Sigmoid colon (tissue), 7 donors: ENCODE data around the gene C11orf42. TPM values are rescaled to one million over a fixed set of nuclear protein-coding genes. Genes with fewer than 3 reads are reported as not detected.

Experiments
- DNase-seq: peaks from one replicate; pipeline ENCODE4 v3.0.0-alpha.2; 2019
- H3K27ac ChIP-seq, 4 donors: fragments of 200-600 bp; sonication (generic); one replicate each; pipeline ENCODE4 v1.5.1; 2016 to 2019; ENCODE audit warnings: mild to moderate bottlenecking in 1 of 4
- H3K27me3 ChIP-seq, 3 donors: fragments of 200-600 bp; sonication (generic); one replicate each; pipeline ENCODE4 v1.5.1; 2019; ENCODE audit warnings: mild to moderate bottlenecking in 1 of 3
- H3K36me3 ChIP-seq, 4 donors: fragments of 200-600 bp; sonication (generic); one replicate each; pipeline ENCODE4 v1.5.1; 2016 to 2019
- H3K4me1 ChIP-seq, 4 donors: fragments of 200-600 bp; sonication (generic); one replicate each; pipeline ENCODE4 v1.5.1; 2017 to 2019
- H3K4me3 ChIP-seq, 4 donors: fragments of 200-600 bp; sonication (generic); one replicate each; pipeline ENCODE4 v1.5.1; 2017 to 2019; ENCODE audit warnings: mild to moderate bottlenecking in 2 of 4, moderate library complexity in 1 of 4
- H3K9me3 ChIP-seq, 4 donors: fragments of 200-600 bp in 3 of 4; sonication (generic) in 3 of 4; one replicate each; pipeline versions ENCODE4 v1.5.1 to v1.6.1; 2013 to 2019
- CTCF ChIP-seq, 4 experiments: fragments of 450-650 bp in 3 of 4; fragments of 200-600 bp in 1 of 4; IDR thresholded peaks; one replicate each; pipeline ENCODE4 v1.5.1; 2016 to 2019; ENCODE audit warnings: antibody characterized with exemption in 4 of 4, mild to moderate bottlenecking in 3 of 4, moderate library complexity in 2 of 4
- EP300 ChIP-seq, 4 donors: sonication (generic); formaldehyde crosslinking; IDR thresholded peaks; one replicate each; pipeline ENCODE4 v1.6.1; 2017; ENCODE audit warnings: antibody characterized with exemption in 4 of 4
- POLR2A ChIP-seq, 2 donors: fragments of 450-650 bp; IDR thresholded peaks; one replicate each; pipeline ENCODE4 v1.6.1; 2016; ENCODE audit warnings: antibody characterized with exemption in 2 of 2, mild to moderate bottlenecking in 2 of 2, moderate library complexity in 2 of 2
- POLR2AphosphoS5 ChIP-seq, 4 donors: sonication (generic); formaldehyde crosslinking; IDR thresholded peaks; one replicate each; pipeline ENCODE4 v1.6.1; 2017; ENCODE audit warnings: antibody characterized with exemption in 4 of 4
- WGBS, 2 donors: extraction: QIAGEN DNeasy Blood & Tissue Kit; methylation state at CpG; one replicate each; pipeline ENCODE4 v1.1.7; 2013; 5-methylcytosine and 5-hydroxymethylcytosine counted together
- intact Hi-C: fragments of 100-400 bp; cut with DNase I; formaldehyde crosslinking; loops from one replicate; pipeline ENCODE4 v1.15.1; 2023
- polyA plus RNA-seq, 3 donors: library from polyadenylated mRNA; stranded (reverse); fragments of 200-250 nt; gene quantifications; one replicate each; pipeline ENCODE4 v1.2.3, GENCODE V29; 2013
- total RNA-seq, 4 donors: library from RNA; depleted of rRNA; stranded (reverse); fragments of >200 nt; gene quantifications; one replicate each; pipeline ENCODE4 v1.1.0, GENCODE V29; 2016
- donor health status: healthy with polysubstance abuse.
- donor health status: Bipolar disorder and iron deficiency.
- donor health status: healthy.

Gene C11orf42
- total and polyA plus RNA-seq, 7 donors = not detected

- H3K27ac ChIP-seq = no peak overlapping the region
- H3K4me3 ChIP-seq = no peak overlapping the region
- DNase-seq = no peak
- intact Hi-C loops = no loop called here
- no peaks in the 10 kb centered on the region for H3K4me1 ChIP-seq
- TF ChIP-seq EP300 (IDR thresholded peaks at IDR 0.05) (no peak), CTCF (IDR thresholded peaks at IDR 0.05) (no peak), POLR2AphosphoS5 (IDR thresholded peaks at IDR 0.05) (no peak), POLR2A (IDR thresholded peaks at IDR 0.05) (no peak)
- H3K27me3 ChIP-seq = no peaks in the 10 kb centered on the region
- no peaks in the 10 kb centered on the region for H3K36me3 ChIP-seq
- no peaks in the 10 kb centered on the region for H3K9me3 ChIP-seq
Measured at GRCh38 chr11:6191742-6192141, 13.6 kb upstream of the C11orf42 start.

GRCh38 chr11:6194065-6194581 is 11.2 kb upstream of the C11orf42 start:
- intact Hi-C loops = no loop called here
- Histone ChIP-seq H3K9me3 (no peaks in the 10 kb centered on the region), H3K36me3 (no peaks in the 10 kb centered on the region), H3K27ac (no peak overlapping the region), H3K4me3 (no peak overlapping the region), H3K27me3 (no peaks in the 10 kb centered on the region), H3K4me1 (no peaks in the 10 kb centered on the region)
- no peak for DNase-seq
- TF ChIP-seq EP300 (IDR thresholded peaks at IDR 0.05) (no peak), POLR2AphosphoS5 (IDR thresholded peaks at IDR 0.05) (no peak), POLR2A (IDR thresholded peaks at IDR 0.05) (no peak), CTCF (IDR thresholded peaks at IDR 0.05) (no peak)
- 85 to 94% methylated on average over 1 of the region's 1 CpG for WGBS, 2 donors

- DNase-seq = no peak
- Histone ChIP-seq H3K9me3 (no peaks in the 10 kb centered on the region), H3K4me3 (no peak overlapping the region), H3K27ac (no peak overlapping the region), H3K4me1 (no peaks in the 10 kb centered on the region), H3K36me3 (no peaks in the 10 kb centered on the region), H3K27me3 (no peaks in the 10 kb centered on the region)
- TF ChIP-seq POLR2A (IDR thresholded peaks at IDR 0.05) (no peak), POLR2AphosphoS5 (IDR thresholded peaks at IDR 0.05) (no peak), CTCF (IDR thresholded peaks at IDR 0.05) (no peak), EP300 (IDR thresholded peaks at IDR 0.05) (no peak)
- 45 to 51% methylated on average over 4 of the region's 4 CpGs for WGBS, 2 donors
- intact Hi-C loops = no loop called here
Measured at GRCh38 chr11:6196396-6196795, 9.0 kb upstream of the C11orf42 start.

GRCh38 chr11:6197466-6198200 is 7.7 kb upstream of the C11orf42 start:
- Histone ChIP-seq H3K36me3 (no peaks in the 10 kb centered on the region), H3K9me3 (no peaks in the 10 kb centered on the region), H3K27ac (no peak overlapping the region), H3K4me3 (no peak overlapping the region), H3K4me1 (no peaks in the 10 kb centered on the region), H3K27me3 (no peaks in the 10 kb centered on the region)
- WGBS, 2 donors = 83 to 91% methylated on average over 4 of the region's 4 CpGs
- DNase-seq = no peak
- no peak for TF ChIP-seq EP300 (IDR thresholded peaks at IDR 0.05)
- TF ChIP-seq POLR2A (IDR thresholded peaks at IDR 0.05) = no peak
- TF ChIP-seq POLR2AphosphoS5 (IDR thresholded peaks at IDR 0.05) = no peak
- TF ChIP-seq CTCF (IDR thresholded peaks at IDR 0.05) = no peak
- intact Hi-C loops = no loop called here
